Kasumi-1 (cell line): ENCODE measurements around the gene IGSF23.
"Not testable (repeated sequence)": the region's sequence is repeated elsewhere in the genome, so short reads cannot be mapped to it uniquely, and the experiment has no call there.

ENCODE experiments used
- DNase-seq, 2 experiments: peaks; one replicate each; lab custom pipeline; 2025; lab: John Stamatoyannopoulos, UW

IGSF23 gene

DNA sequence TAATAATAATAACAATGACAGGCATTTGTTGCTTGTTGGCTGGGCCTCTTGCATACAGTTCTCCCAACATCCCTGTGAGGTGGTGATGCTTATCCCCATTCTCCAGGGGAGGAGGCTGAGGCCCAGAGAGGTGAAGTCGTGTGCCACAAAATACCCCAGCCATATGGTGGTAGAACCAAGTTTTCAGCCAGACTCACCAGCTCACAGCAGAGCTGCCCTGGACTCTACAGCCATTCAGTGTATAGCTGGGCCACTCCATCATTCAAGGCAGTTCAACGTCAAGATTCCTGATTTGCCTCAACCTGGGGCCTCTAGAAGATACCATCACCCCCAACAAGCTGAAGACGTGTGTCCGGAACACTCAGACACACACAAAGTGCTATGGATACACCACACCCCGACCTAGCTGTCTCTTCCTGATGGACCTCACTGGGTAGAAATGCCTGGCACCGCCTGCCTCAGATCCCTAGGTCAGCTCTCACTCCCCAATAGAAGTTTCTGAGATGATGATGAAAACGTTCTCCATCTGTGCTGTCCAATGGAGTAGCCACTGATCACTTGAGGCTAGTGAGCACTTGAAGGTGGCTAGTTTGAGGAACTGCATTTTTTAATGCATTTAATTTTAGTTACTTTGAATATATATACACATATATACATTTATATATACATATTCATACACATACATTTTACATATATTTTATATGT lies 53.6 kb downstream of the IGSF23 start:
- DNase-seq, result no peak

GRCh38 chr19:44668985-44669764 lies 55.8 kb downstream of the IGSF23 start:
- no peak for DNase-seq

DNA sequence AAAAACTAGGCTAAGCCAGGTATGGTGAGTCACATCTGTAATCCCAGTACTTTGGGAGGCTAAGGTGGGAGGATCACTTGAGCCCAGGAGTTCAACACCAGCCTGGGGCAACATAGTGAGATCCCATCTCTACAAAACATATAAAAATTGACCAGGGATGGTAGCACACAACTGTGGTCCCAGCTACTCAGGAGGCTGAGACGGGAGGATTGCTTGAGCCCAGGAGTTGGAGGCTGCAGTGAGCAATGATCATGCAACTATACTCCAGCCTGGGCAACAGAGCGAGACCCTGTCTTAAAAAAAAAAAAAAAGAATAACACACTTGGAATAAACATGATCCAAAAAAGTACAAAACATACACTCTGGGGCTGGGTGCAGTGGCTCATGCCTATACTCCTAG lies 56.7 kb downstream of the IGSF23 start:
- not testable (repeated sequence) for DNase-seq

GRCh38 chr19:44671400-44671799 lies 58.0 kb downstream of the IGSF23 start, which contains the start of gene CEACAM19:
Gene CEACAM19, plus strand, starts transcription at chr19:44671482. Its CDS starts 450 bp downstream, at chr19:44671932.
- no peak for DNase-seq

DNA sequence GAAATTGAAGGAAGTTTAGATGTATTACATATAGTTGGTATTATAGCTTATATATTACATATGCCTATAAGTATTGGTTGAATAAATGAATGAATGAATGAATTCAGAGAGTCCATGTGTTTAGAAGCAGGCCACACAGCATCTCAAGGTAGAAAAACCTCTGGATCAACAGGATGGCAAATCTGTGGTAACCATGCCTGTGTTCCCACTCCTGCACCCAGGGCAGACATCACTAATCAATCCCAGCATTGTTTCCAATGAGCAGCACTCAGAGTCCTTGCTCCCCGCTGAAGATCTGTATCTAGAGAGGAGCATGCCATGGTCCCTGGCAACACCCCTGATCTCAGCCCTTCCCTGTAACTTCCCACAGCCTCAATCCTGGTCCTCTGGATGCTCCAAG lies 58.9 kb downstream of the IGSF23 start:
- DNase-seq, result no peak

DNA sequence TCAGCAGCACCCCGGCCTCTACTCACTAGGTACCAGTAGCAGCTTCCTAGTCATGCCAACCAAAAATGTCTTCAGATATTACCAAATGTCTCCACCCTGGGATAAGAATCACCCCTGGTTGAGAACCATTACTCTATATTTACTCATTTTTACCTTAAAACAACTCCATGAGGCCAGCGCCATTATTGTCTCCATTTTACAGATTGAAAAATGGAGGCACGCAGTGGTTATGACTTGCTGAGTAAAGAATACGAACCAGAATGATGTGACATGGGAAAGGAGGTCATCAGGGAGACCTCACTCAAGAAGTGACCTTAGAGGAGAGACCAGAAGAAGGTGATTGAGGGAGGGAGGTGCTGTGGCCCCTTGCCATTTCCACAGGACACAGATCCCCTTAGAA lies 60.1 kb downstream of the IGSF23 start:
- no peak for DNase-seq

- DNase-seq, result no peak
Measured at GRCh38 chr19:44675521-44675920, 62.2 kb downstream of the IGSF23 start.

DNA sequence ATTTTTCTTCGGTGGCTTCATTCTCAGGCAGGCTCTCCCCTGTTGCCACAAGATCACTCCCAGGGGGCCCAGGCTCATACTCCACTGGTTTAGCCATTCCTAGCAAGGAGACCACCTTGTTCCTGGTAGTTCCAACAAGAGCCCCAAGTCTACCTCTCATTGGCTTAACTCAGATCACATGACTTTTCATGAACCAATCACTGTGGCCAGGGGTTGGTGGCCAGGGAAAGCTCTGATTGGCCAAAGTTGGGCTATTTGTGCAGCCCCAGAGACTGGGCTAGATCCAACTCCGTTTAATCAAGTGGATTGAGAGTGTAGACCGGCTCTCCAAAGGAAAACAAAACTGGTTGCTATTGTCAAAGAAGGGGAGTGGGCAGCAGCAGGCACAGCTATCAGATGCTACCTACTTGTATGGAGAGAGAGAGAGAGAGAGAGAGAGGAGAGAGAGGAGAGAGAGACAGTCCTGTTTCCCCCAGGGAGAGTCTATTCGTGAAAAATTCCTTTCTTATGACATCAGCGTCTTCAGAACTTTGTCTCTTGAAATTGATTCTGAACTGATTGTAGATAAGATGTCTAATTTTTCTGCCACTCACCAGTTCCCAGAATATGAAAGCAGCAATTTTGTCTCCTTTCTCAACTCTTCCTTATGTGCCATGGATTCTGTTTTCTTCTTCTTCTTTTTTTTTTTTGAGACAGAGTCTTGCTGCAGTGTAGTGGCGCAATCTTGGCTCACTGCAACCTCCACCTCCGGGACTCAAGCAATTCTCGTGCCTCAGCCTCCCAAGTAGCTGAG lies 63.9 kb downstream of the IGSF23 start:
- DNase-seq, result no peak

DNA sequence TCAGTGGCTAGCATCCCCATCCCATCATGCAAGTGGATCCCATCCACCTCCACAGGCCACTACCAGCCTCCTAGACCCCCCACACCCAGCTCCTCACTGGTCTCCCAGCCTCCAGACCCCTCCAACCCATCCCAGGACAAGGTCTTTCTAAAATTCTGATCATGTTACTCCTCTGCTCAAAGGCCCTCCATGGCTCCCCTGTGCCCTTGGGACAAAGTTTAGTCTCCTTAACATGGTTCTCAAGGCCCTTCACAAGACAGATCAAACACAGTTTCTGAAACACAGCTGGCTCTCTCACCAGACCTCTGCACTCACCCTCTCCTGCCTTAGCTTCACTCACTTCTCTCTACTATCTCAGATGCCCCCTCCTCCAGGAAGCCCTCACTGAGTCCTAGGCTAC lies 67.2 kb downstream of the IGSF23 start:
- DNase-seq, result no peak

DNA sequence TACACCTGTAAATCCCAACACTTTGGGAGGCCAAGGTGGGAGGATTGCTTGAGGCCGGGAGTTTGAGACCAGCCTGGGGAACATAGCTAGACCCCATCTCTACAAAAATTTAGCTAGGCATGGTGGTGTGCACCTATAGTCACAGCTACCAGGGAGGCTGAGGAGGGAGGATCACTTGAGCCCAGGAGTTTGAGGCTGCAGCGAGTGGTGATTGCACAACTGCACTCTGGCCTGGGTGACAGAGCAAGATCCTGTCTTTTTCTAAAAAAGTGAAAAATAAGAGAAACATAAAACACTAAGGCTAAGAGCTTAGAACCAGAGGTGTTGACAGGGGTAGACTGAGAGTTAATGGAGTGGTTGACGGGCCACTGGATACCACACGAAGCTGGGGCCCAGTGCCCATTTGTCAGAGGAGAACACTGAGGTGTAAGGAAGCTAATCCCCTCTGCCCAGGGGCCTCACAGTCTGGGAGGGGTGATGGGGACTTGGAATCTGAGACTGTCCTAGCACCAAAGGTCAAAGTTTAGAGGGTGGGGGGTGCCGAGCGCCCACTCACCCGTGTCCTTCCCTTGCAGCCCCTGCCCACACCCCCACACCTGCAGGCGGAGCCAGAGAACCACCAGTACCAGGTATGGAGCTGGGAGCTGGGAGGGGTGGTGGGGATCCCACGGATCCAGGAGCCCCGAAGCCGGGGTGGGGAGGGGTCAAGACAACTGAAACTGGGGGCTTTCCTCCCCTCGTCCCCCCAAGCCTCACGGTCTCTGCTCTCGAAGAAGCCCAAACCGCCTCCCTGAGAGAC lies 68.8 kb downstream of the IGSF23 start:
- DNase-seq, result no peak

DNA sequence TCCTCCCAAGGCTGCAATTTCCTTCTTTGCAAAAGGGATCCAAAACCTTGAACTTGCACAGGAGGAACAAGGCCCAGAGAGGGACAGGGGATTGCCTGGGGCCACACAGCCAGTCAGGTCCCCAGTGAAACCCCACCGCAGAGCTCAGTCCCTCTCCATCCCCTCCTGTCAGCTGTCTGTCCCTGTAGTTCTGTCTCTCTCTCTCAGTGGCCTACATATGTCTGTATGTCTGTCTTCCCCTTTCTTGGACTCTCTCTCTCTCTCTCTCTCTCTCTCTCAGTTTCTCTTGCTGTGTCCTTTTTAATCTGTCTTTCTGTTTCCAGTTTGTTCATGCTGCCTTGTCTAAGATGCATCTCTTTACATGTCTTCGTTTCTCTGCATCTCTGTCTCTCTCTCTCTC lies 69.4 kb downstream of the IGSF23 start:
- no peak for DNase-seq

GRCh38 chr19:44683434-44684210 lies 70.3 kb downstream of the IGSF23 start:
- DNase-seq, result no peak

- not testable (repeated sequence) for DNase-seq
Measured at GRCh38 chr19:44684396-44684795, 71.0 kb downstream of the IGSF23 start.

- no peak for DNase-seq
Measured at GRCh38 chr19:44684892-44685863, 71.8 kb downstream of the IGSF23 start.

DNA sequence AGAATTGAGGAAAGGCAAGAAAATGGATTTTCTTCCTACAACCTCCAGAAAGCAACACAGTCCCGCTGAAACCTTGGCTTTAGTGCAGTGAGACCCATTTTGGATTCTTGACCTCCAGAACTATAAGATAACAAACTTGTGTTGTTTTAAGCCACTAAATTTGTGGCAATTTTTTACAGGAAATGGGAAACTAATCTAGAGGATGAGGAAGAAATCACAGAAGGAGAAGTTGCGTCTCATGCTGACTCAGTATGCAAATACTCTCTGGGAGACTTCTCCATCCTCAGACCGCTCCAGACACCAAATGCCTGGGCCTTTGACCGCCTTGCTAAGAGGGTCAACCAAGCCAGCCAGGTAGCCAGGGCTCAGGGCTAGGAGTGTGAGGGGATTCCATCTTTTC lies 72.5 kb downstream of the IGSF23 start:
- DNase-seq, result peak; percentile 6 to 23
